ENCODE data around the gene RAB22A.
"Not testable (repeated sequence)": the region's sequence is repeated elsewhere in the genome, so short reads cannot be mapped to it uniquely, and the experiment has no call there.

GRCh38 chr20:58414786-58415185 lies 105.3 kb downstream of the RAB22A start:
- not testable (repeated sequence) for TF ChIP-seq CTCF (conservative IDR thresholded peaks at IDR 0.05 in 1 of 2, IDR thresholded peaks at IDR 0.05 in 1 of 2; ENCODE audit: low read depth in 1 of 2, low read length in 2 of 2); EZH2 (IDR thresholded peaks at IDR 0.05; ENCODE audit: low read length, missing control alignments)
